H9 (cell line): ENCODE measurements around the gene UQCR11. TPM values are rescaled to one million over a fixed set of nuclear protein-coding genes. Genes with fewer than 3 reads are reported as not detected.

Experiments
- DNase-seq: peaks from one replicate; pipeline ENCODE4 v3.0.0-alpha.2; 2017
- H2AFZ ChIP-seq: one replicate; pipeline ENCODE4 v1.6.1; 2013; ENCODE audit warnings: mild to moderate bottlenecking, low read length, control low read depth, moderate library complexity
- H2AK5ac ChIP-seq: 2 replicates; pipeline ENCODE4 v1.6.1; 2013; ENCODE audit warnings: low read length, control low read depth, mixed read lengths; ENCODE audit not compliant: insufficient read length
- H2BK120ac ChIP-seq: one replicate; pipeline ENCODE4 v1.6.1; 2013; ENCODE audit warnings: low read depth, mild to moderate bottlenecking, low read length, control low read depth, inconsistent platforms; ENCODE audit not compliant: poor library complexity, severe bottlenecking
- H2BK12ac ChIP-seq: 2 replicates; pipeline ENCODE4 v1.6.1; 2013; ENCODE audit warnings: low read length, control low read depth, mixed read lengths, low read depth; ENCODE audit not compliant: insufficient read length
- H2BK15ac ChIP-seq: 2 replicates; pipeline ENCODE4 v1.6.1; 2013; ENCODE audit warnings: low read depth, low read length, control low read depth
- H2BK20ac ChIP-seq: one replicate; pipeline ENCODE4 v1.6.1; 2013; ENCODE audit warnings: low read depth, mild to moderate bottlenecking, low read length, control low read depth, inconsistent platforms; ENCODE audit not compliant: poor library complexity, severe bottlenecking
- H2BK5ac ChIP-seq: 2 replicates; pipeline ENCODE4 v1.6.1; 2013; ENCODE audit warnings: low read length, control low read depth, mixed read lengths; ENCODE audit not compliant: insufficient read length
- H3K14ac ChIP-seq: 2 replicates; pipeline ENCODE4 v1.6.1; 2013; ENCODE audit warnings: low read length, control low read depth; ENCODE audit not compliant: insufficient read depth
- H3K18ac ChIP-seq: 2 replicates; pipeline ENCODE4 v1.6.1; 2013; ENCODE audit warnings: low read depth, mild to moderate bottlenecking, mixed read lengths, low read length, control low read depth; ENCODE audit not compliant: insufficient read length
- H3K23ac ChIP-seq: 2 replicates; pipeline ENCODE4 v1.6.1; 2013; ENCODE audit warnings: low read length, control low read depth, mixed read lengths, low read depth; ENCODE audit not compliant: insufficient read length
- H3K23me2 ChIP-seq: 2 replicates; pipeline ENCODE4 v1.6.1; 2013; ENCODE audit warnings: low read depth, mild to moderate bottlenecking, mixed read lengths, low read length, control low read depth; ENCODE audit not compliant: insufficient read length, poor library complexity, severe bottlenecking
- H3K27ac ChIP-seq: 2 replicates; pipeline ENCODE4 v1.5.1; 2013; ENCODE audit warnings: low read length, control low read depth, mixed read lengths, low read depth; ENCODE audit not compliant: insufficient read length
- H3K27me3 ChIP-seq: 2 replicates; pipeline ENCODE4 v1.6.1; 2013; ENCODE audit warnings: low read length, control low read depth, inconsistent platforms; ENCODE audit not compliant: insufficient read depth
- H3K4ac ChIP-seq: 2 replicates; pipeline ENCODE4 v1.6.1; 2013; ENCODE audit warnings: low read depth, mild to moderate bottlenecking, control low read depth, inconsistent platforms, low read length, moderate library complexity
- H3K4me1 ChIP-seq: 2 replicates; pipeline ENCODE4 v1.6.1; 2013; ENCODE audit warnings: low read length, control low read depth, inconsistent platforms; ENCODE audit not compliant: insufficient read depth
- H3K4me2 ChIP-seq: 2 replicates; pipeline ENCODE4 v1.6.1; 2013; ENCODE audit warnings: low read length, control low read depth, mixed read lengths; ENCODE audit not compliant: insufficient read length, insufficient read depth
- H3K56ac ChIP-seq: 2 replicates; pipeline ENCODE4 v1.6.1; 2013; ENCODE audit warnings: low read depth, mild to moderate bottlenecking, mixed read lengths, low read length, control low read depth; ENCODE audit not compliant: insufficient read length
- H3K79me1 ChIP-seq: 2 replicates; pipeline ENCODE4 v1.6.1; 2013; ENCODE audit warnings: low read depth, mild to moderate bottlenecking, moderate library complexity, low read length, control low read depth, inconsistent platforms; ENCODE audit not compliant: insufficient read depth, poor library complexity, severe bottlenecking
- H3K79me2 ChIP-seq: 2 replicates; pipeline ENCODE4 v1.6.1; 2013; ENCODE audit warnings: low read length, control low read depth, inconsistent platforms; ENCODE audit not compliant: insufficient read depth
- H3K9ac ChIP-seq: 2 replicates; pipeline ENCODE4 v1.6.1; 2013; ENCODE audit warnings: low read length, control low read depth, mixed read lengths; ENCODE audit not compliant: insufficient read length; ENCODE audit errors: extremely low read depth
- H3K9me3 ChIP-seq: one replicate; pipeline ENCODE4 v1.6.1; 2013; ENCODE audit warnings: low read depth, low read length, inconsistent platforms; ENCODE audit not compliant: control insufficient read depth
- H3T11ph ChIP-seq: one replicate; pipeline ENCODE4 v1.6.1; 2013; ENCODE audit warnings: mild to moderate bottlenecking, low read length, control low read depth, inconsistent platforms
- H4K20me1 ChIP-seq: one replicate; pipeline ENCODE4 v1.6.1; 2013; ENCODE audit not compliant: control insufficient read depth, insufficient read length, insufficient read depth
- H4K5ac ChIP-seq: 2 replicates; pipeline ENCODE4 v1.6.1; 2013; ENCODE audit warnings: low read depth, mild to moderate bottlenecking, mixed read lengths, low read length, control low read depth; ENCODE audit not compliant: insufficient read length
- H4K8ac ChIP-seq: replicated peaks from 2 replicates; pipeline ENCODE4 v1.6.1; 2013; ENCODE audit warnings: low read length, control low read depth, mixed read lengths, low read depth; ENCODE audit not compliant: insufficient read length
- H4K91ac ChIP-seq: 2 replicates; pipeline ENCODE4 v1.6.1; 2013; ENCODE audit warnings: low read depth, mild to moderate bottlenecking, moderate library complexity, mixed read lengths, low read length, control low read depth; ENCODE audit not compliant: insufficient read length
- H3K27ac Mint-ChIP-seq, 3 experiments: 2 replicates in 2 of 3; 3 replicates in 1 of 3; pipeline ENCODE4 v1.8.0; 2020 to 2021; ENCODE audit warnings: mixed read lengths in 3 of 3, mild to moderate bottlenecking in 1 of 3, moderate library complexity in 1 of 3
- H3K27me3 Mint-ChIP-seq: 2 replicates; pipeline ENCODE4 v1.8.0; 2021; ENCODE audit warnings: low read depth, mild to moderate bottlenecking, moderate library complexity, mixed read lengths
- H3K36me3 Mint-ChIP-seq, 3 experiments: 2 replicates in 2 of 3; 3 replicates in 1 of 3; pipeline ENCODE4 v1.8.0; 2020 to 2021; ENCODE audit warnings: low read depth in 3 of 3, mixed read lengths in 3 of 3; ENCODE audit not compliant: insufficient read depth in 1 of 3
- H3K4me1 Mint-ChIP-seq, 2 experiments: 2 replicates each; pipeline ENCODE4 v1.8.0; 2020; ENCODE audit warnings: mixed read lengths in 2 of 2
- H3K4me3 Mint-ChIP-seq, 2 experiments: 2 replicates in 1 of 2; 3 replicates in 1 of 2; pipeline ENCODE4 v1.8.0; 2020 to 2021; ENCODE audit warnings: mild to moderate bottlenecking in 2 of 2, mixed read lengths in 2 of 2, moderate library complexity in 1 of 2
- H3K9me3 Mint-ChIP-seq, 2 experiments: 2 replicates in 1 of 2; 3 replicates in 1 of 2; pipeline ENCODE4 v1.8.0; 2020; ENCODE audit warnings: mild to moderate bottlenecking in 2 of 2, mixed read lengths in 2 of 2, moderate library complexity in 1 of 2
- CTCF ChIP-seq: fragments of 200-600 bp; sonication (generic); conservative IDR thresholded peaks from 3 replicates; pipeline ENCODE4 v1.8.0; 2021; ENCODE audit warnings: antibody characterized with exemption, mild to moderate bottlenecking
- WGBS: extraction: QIAGEN DNeasy Blood & Tissue Kit; methylation state at CpG from one replicate; pipeline ENCODE4 v1.1.7; 2013; ENCODE audit warnings: missing lambda C conversion rate, low lambda C conversion rate, mixed read lengths; ENCODE audit not compliant: insufficient read length; ENCODE audit errors: extremely low coverage; 5-methylcytosine and 5-hydroxymethylcytosine counted together
- total RNA-seq: library from RNA; stranded (reverse); gene quantifications from 2 replicates; pipeline ENCODE4 v1.2.1, GENCODE V29; 2021

UQCR11 gene
- total RNA-seq, 1 experiment from 2014 or later, result 174 TPM

DNA sequence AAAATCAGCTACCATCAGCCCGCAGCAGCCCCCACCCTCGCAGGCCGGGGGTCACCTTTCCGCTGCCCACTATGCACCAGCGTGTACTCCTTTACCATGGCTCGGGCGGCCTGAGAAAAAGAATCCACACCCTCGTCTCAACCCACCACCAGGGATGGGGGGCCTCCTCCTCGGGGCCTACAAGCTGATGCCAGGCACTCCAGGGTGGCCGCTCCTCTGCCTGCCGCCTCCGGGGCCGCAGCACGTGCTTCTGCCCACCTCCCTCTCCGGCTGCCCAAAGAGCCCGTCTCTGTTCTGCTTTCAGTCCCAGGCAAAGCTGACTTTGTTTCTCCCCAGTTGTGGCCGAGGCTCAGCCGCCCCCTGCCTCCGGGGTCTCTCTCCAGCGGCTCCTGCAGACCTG lies 26.0 kb downstream of the UQCR11 start:
- WGBS, result no CpG with 5 or more reads among the region's 20 CpGs
- H4K91ac ChIP-seq, result no peak overlapping the region
- H2AFZ ChIP-seq, result no peak overlapping the region
- H4K8ac ChIP-seq, result no peak overlapping the region
- H2AK5ac ChIP-seq, result no peak overlapping the region
- H3K36me3 Mint-ChIP-seq, result peaks cover 22 to 70% (median 57%) of the 10 kb centered on the region in 3 experiments; a peak in 6 of 7 replicates
- no peak overlapping the region for H2BK12ac ChIP-seq
- no peak overlapping the region for H3K4me3 Mint-ChIP-seq
- DNase-seq, result no peak
- H4K5ac ChIP-seq, result no peak overlapping the region
- H3K4me1 Mint-ChIP-seq, result no peaks in the 10 kb centered on the region
- no peaks in the 10 kb centered on the region; a peak in 1 of 5 replicates for H3K9me3 Mint-ChIP-seq
- H3K27ac ChIP-seq, result no peak overlapping the region
- H3K4me2 ChIP-seq, result no peak overlapping the region
- no peak overlapping the region for H3K9ac ChIP-seq
- H3K79me1 ChIP-seq, result no peaks in the 10 kb centered on the region
- no peak overlapping the region for H2BK120ac ChIP-seq
- TF ChIP-seq CTCF, result no peak
- no peaks in the 10 kb centered on the region for H3K79me2 ChIP-seq
- H3K18ac ChIP-seq, result no peak overlapping the region
- no peaks in the 10 kb centered on the region for H3K27me3 ChIP-seq
- H3K4me1 ChIP-seq, result no peaks in the 10 kb centered on the region
- no peak overlapping the region for H3K4ac ChIP-seq
- no peak overlapping the region for H3T11ph ChIP-seq
- no peaks in the 10 kb centered on the region for H4K20me1 ChIP-seq
- peak overlapping the region in 1 of 3 experiments; percentile 71; a peak in 2 of 7 replicates for H3K27ac Mint-ChIP-seq
- H2BK5ac ChIP-seq, result no peak overlapping the region
- H3K56ac ChIP-seq, result no peak overlapping the region
- H3K14ac ChIP-seq, result no peak overlapping the region
- H3K23me2 ChIP-seq, result no peaks in the 10 kb centered on the region
- H3K23ac ChIP-seq, result no peak overlapping the region
- H3K9me3 ChIP-seq, result no peaks in the 10 kb centered on the region
- no peak overlapping the region for H2BK15ac ChIP-seq
- no peaks in the 10 kb centered on the region; the same call in 1 of the 2 replicates for H3K27me3 Mint-ChIP-seq
- H2BK20ac ChIP-seq, result no peak overlapping the region
